Thymus (tissue), 11 donors: ENCODE measurements around the gene RAB15. TPM values are rescaled to one million over a fixed set of nuclear protein-coding genes. Genes with fewer than 3 reads are reported as not detected.

ENCODE experiments used
- DNase-seq, 9 donors: peaks; one replicate each; pipeline ENCODE4 v3.0.0-alpha.2; 2013; ENCODE audit warnings: low spot score in 9 of 9, low read depth in 6 of 9, missing footprints in 1 of 9
- H3K27ac ChIP-seq, 2 donors: one replicate each; pipeline ENCODE4 v1.5.1; 2013; ENCODE audit warnings: control low read depth in 1 of 2, low read depth in 1 of 2, low read length in 1 of 2, mild to moderate bottlenecking in 1 of 2, moderate library complexity in 1 of 2
- H3K27me3 ChIP-seq, 2 donors: one replicate each; pipeline ENCODE4 v1.5.1; 2013; ENCODE audit warnings: low read length in 1 of 2; ENCODE audit not compliant: control insufficient read depth in 2 of 2, insufficient read depth in 1 of 2
- H3K36me3 ChIP-seq, 2 donors: one replicate each; pipeline ENCODE4 v1.5.1; 2013; ENCODE audit warnings: low read length in 1 of 2, mild to moderate bottlenecking in 1 of 2, moderate library complexity in 1 of 2; ENCODE audit not compliant: control insufficient read depth in 2 of 2, insufficient read depth in 2 of 2
- H3K4me1 ChIP-seq, 2 donors: one replicate each; pipeline ENCODE4 v1.5.1; 2013; ENCODE audit warnings: low read length in 2 of 2; ENCODE audit not compliant: control insufficient read depth in 2 of 2, insufficient read depth in 2 of 2
- H3K4me3 ChIP-seq, 2 donors: one replicate each; pipeline ENCODE4 v1.5.1; 2013; ENCODE audit warnings: low read length in 2 of 2, control low read depth in 1 of 2, mild to moderate bottlenecking in 1 of 2
- H3K9me3 ChIP-seq, 2 donors: one replicate each; pipeline ENCODE4 v1.5.1; 2013; ENCODE audit warnings: low read length in 1 of 2, mild to moderate bottlenecking in 1 of 2; ENCODE audit not compliant: control insufficient read depth in 2 of 2, insufficient read depth in 1 of 2
- WGBS: extraction: QIAGEN DNeasy Blood & Tissue Kit; methylation state at CpG from one replicate; pipeline ENCODE4 v1.1.7; 2013; 5-methylcytosine and 5-hydroxymethylcytosine counted together
- polyA plus RNA-seq: library from polyadenylated mRNA; stranded (reverse); fragments of 200-250 nt; gene quantifications from one replicate; pipeline ENCODE4 v1.2.3, GENCODE V29; 2013
- total RNA-seq: library from RNA; stranded (reverse); fragments of 120-200 nt; gene quantifications from one replicate; pipeline ENCODE4 v1.2.4, GENCODE V29; 2013
- donor health status: healthy.

Gene RAB15
- total and polyA plus RNA-seq, 2 donors, result 6.8 to 8.8 TPM

- H3K36me3 ChIP-seq, result peaks cover 0 to 3% of the 10 kb centered on the region in 2 donors
- H3K27ac ChIP-seq, result no peak overlapping the region
- H3K4me3 ChIP-seq, result no peak overlapping the region
- no peaks in the 10 kb centered on the region for H3K27me3 ChIP-seq
- WGBS, result 95% methylated on average over 15 of the region's 15 CpGs
- no peaks in the 10 kb centered on the region for H3K9me3 ChIP-seq
- peaks cover 0 to 16% of the 10 kb centered on the region in 2 donors for H3K4me1 ChIP-seq
- no peak for DNase-seq
These were observed 6.7 kb downstream of the RAB15 start for GRCh38 chr14:64965356-64966000.

- Histone ChIP-seq H3K9me3 (no peaks in the 10 kb centered on the region), H3K36me3 (peaks cover 3% of the 10 kb centered on the region in 2 donors), H3K27me3 (no peaks in the 10 kb centered on the region), H3K27ac (no peak overlapping the region), H3K4me1 (peaks cover 2 to 8% of the 10 kb centered on the region in 2 donors), H3K4me3 (no peak overlapping the region)
- DNase-seq, result no peak
- WGBS, result 62% methylated on average over 1 of the region's 1 CpG
These were observed 8.5 kb downstream of the RAB15 start for GRCh38 chr14:64963611-64964010.

GRCh38 chr14:64960762-64961276, 11.3 kb downstream of the RAB15 start:
- Histone ChIP-seq H3K4me1 (peaks cover 2 to 7% of the 10 kb centered on the region in 2 donors), H3K27ac (no peak overlapping the region), H3K27me3 (no peaks in the 10 kb centered on the region), H3K9me3 (no peaks in the 10 kb centered on the region), H3K4me3 (no peak overlapping the region), H3K36me3 (peaks cover 6 to 8% of the 10 kb centered on the region in 2 donors)
- no peak for DNase-seq
- WGBS, result 66% methylated on average over 5 of the region's 5 CpGs

GRCh38 chr14:64958743-64959142, 13.4 kb downstream of the RAB15 start:
- no peak overlapping the region for H3K4me3 ChIP-seq
- H3K27ac ChIP-seq, result no peak overlapping the region
- H3K36me3 ChIP-seq, result peaks cover 6 to 12% of the 10 kb centered on the region in 2 donors
- no peaks in the 10 kb centered on the region for H3K9me3 ChIP-seq
- 96% methylated on average over 5 of the region's 5 CpGs for WGBS
- no peak for DNase-seq
- peaks cover 2 to 7% of the 10 kb centered on the region in 2 donors for H3K4me1 ChIP-seq
- H3K27me3 ChIP-seq, result no peaks in the 10 kb centered on the region

GRCh38 chr14:64958201-64958600, 13.9 kb downstream of the RAB15 start:
- no peak for DNase-seq
- H3K36me3 ChIP-seq, result peaks cover 6 to 12% of the 10 kb centered on the region in 2 donors
- no peaks in the 10 kb centered on the region for H3K27me3 ChIP-seq
- peaks cover 2 to 7% of the 10 kb centered on the region in 2 donors for H3K4me1 ChIP-seq
- H3K9me3 ChIP-seq, result no peaks in the 10 kb centered on the region
- 100% methylated on average over 2 of the region's 2 CpGs for WGBS
- H3K4me3 ChIP-seq, result no peak overlapping the region
- no peak overlapping the region for H3K27ac ChIP-seq

- Histone ChIP-seq H3K4me1 (peaks cover 2 to 7% of the 10 kb centered on the region in 2 donors), H3K4me3 (no peak overlapping the region), H3K9me3 (no peaks in the 10 kb centered on the region), H3K27ac (no peak overlapping the region), H3K36me3 (peaks cover 9 to 12% of the 10 kb centered on the region in 2 donors), H3K27me3 (no peaks in the 10 kb centered on the region)
- no peak for DNase-seq
- WGBS, result 90% methylated on average over 8 of the region's 8 CpGs
These were observed 15.3 kb downstream of the RAB15 start for GRCh38 chr14:64956697-64957406.

GRCh38 chr14:64955297-64955696, 16.8 kb downstream of the RAB15 start:
- no peak for DNase-seq
- no peak overlapping the region for H3K4me3 ChIP-seq
- 98% methylated on average over 6 of the region's 6 CpGs for WGBS
- no peaks in the 10 kb centered on the region for H3K27me3 ChIP-seq
- H3K27ac ChIP-seq, result no peak overlapping the region
- H3K36me3 ChIP-seq, result peaks cover 15 to 24% of the 10 kb centered on the region in 2 donors
- H3K4me1 ChIP-seq, result peaks cover 0 to 2% of the 10 kb centered on the region in 2 donors
- no peaks in the 10 kb centered on the region for H3K9me3 ChIP-seq

- Histone ChIP-seq H3K27ac (no peak overlapping the region), H3K4me3 (no peak overlapping the region), H3K36me3 (peaks cover 15 to 27% of the 10 kb centered on the region in 2 donors), H3K9me3 (no peaks in the 10 kb centered on the region), H3K4me1 (no peaks in the 10 kb centered on the region), H3K27me3 (no peaks in the 10 kb centered on the region)
- DNase-seq, result no peak
- WGBS, result 98% methylated on average over 9 of the region's 9 CpGs
These were observed 17.5 kb downstream of the RAB15 start for GRCh38 chr14:64954491-64955240.

- DNase-seq, result no peak
- Histone ChIP-seq H3K27ac (no peak overlapping the region), H3K36me3 (peaks cover 18 to 27% of the 10 kb centered on the region in 2 donors), H3K4me1 (no peaks in the 10 kb centered on the region), H3K27me3 (no peaks in the 10 kb centered on the region), H3K4me3 (no peak overlapping the region), H3K9me3 (no peaks in the 10 kb centered on the region)
- WGBS, result 98% methylated on average over 6 of the region's 6 CpGs
These were observed 18.5 kb downstream of the RAB15 start for GRCh38 chr14:64953661-64954060.
